Stimulated activated CD8-positive, alpha-beta memory T cell treated with anti-CD3 and anti-CD28 coated beads, Interleukin-15, amount 100 ng/mL, for 1 hour (primary cell): ENCODE data around the gene ZCCHC4.

Experiments
- DNase-seq: peaks from one replicate; pipeline ENCODE4 v3.0.0-alpha.2; 2020; ENCODE audit warnings: low read depth

Gene ZCCHC4

DNA sequence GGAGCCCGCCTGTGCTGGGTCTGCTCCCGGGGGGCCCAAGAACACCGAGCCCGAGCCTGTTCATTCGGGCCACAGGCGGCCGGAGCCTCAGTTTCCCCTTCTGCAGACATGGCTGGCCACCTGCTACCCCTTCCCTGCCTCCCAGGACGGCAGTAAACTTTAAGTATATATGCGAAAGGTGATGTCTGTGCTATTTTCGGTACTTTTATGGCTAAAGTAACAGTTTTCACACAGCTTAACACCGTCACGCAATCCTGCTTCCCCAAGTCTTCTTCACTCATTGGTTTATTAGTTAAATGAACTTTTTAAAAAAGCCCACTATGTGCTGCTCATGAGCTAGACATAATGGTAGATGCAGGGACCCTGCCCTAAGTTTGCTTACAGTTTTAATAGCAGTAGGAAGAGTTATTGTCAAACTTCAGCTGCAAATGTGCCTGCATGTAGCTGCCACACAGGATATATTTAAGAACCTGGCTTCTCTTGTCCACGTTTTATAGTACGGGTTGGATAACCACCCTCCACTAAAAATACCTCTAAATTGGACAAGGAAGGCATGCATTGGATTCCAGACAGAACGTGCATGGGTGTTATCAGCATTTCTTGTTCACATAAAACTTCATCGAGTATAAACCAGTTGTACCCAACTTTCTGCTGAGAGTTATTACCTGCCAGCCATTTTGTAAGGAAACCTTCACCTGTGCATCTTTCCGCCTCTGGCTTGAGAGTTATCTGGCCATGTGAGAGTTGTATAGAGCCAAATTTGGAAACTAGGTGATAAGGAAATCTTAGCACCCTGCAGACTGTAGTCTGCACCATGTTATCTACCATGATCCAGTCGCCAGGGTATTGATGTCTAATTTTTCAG lies 65.2 kb downstream of the ZCCHC4 start:
- DNase-seq, result no peak

- no peak for DNase-seq
Measured at GRCh38 chr4:25378437-25378743, 65.8 kb downstream of the ZCCHC4 start.

- no peak for DNase-seq
Measured at GRCh38 chr4:25379591-25379990, 67.0 kb downstream of the ZCCHC4 start.

GRCh38 chr4:25383647-25384046 lies 71.1 kb downstream of the ZCCHC4 start:
- no peak for DNase-seq

DNA sequence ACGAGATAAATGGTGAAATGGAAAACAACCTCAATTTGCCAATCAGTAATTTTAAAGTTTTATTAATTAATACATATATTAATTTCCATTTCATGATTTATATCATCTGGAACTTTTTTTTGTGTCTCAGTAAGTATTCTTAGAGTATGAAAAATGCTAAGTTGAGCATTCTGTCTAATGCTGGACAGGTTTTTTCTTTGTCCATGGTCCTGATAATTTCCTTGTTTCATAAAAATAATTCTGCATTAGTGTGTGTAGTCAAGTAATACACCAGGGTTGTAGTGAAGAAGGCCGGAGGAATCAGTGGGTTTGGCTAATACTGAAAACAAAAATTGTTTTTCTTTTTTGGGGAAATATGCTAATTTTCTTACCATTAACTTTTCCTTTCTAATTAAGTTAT lies 74.4 kb downstream of the ZCCHC4 start:
- DNase-seq, result no peak

DNA sequence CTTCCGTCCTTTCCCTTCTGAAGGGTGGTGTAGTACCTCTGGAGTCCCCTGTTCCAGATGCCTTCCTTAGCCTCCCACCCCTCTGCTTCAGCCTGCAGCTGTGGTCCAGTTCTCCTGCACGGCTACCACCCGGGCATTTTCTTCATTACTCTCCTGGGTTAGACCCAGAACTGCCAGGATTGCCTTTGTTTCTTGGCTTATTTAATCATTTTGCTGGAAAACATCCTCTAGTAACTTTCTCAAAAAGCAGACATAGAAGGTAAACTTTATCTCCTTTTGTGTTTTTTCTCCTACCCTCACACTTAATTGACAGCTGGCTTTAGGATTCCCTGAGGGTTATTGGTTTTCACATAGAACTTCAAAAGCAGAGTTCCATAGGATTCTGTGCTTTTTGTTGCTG lies 84.7 kb downstream of the ZCCHC4 start:
- no peak for DNase-seq

- DNase-seq, result no peak
Measured at GRCh38 chr4:25399510-25399909, 86.9 kb downstream of the ZCCHC4 start.

DNA sequence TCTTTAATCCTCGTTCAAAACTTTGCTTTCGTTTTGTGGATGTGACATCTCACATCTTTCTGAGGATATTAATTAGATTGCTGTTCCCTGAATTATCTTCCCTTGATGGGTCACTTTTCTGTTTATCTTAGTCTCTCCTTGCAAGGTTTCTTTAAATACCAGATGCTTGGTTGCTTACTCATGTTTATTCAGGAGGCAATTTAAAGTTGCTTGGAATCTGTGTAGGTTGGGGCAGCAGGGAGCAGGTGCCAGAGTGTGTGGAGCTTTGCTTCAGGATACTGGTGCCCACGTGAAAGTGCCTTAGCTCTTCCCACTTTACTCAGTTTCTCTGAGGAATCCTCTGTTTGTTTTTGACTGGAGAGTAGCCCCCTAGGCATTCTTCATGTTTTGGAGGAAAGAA lies 88.5 kb downstream of the ZCCHC4 start:
- no peak for DNase-seq

- DNase-seq, result no peak
Measured at GRCh38 chr4:25402521-25402920, 89.9 kb downstream of the ZCCHC4 start.

DNA sequence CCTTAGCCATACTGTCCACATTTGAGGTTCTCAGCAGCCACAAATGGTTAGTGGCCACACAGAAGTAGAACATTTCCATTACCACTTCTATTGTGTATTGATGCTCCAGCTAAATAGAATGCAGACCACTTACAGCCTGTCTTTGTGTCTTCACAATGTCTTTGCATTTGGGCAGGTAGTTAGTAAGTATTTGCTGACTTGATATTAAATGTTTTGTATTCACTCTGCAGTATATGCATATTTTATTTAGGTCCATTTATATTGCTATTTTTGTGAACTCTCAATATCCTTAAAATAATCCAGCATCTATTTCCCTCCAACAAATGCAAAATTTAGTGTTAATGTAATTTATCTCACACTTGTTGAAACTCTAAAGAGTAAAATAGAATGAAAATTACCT lies 91.1 kb downstream of the ZCCHC4 start:
- no peak for DNase-seq

DNA sequence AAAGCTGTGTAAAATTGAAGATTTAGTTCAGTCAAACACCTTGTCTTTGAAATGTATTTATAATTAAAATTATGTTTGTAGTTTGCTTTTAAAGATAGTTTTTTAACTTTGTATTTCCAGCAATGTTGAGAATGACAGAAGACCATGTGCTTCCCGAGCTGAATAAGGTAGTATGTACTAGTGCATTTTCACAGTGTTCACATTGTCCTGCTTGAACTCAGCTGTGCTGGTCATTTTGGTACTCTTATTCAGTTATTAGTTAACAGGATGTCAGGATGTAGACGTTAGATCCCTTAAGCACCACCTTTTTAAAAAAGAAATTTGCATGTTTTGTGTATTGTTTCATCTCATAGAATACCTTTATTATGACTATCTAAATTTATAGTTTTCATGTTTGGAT lies 92.9 kb downstream of the ZCCHC4 start:
- DNase-seq, result no peak

GRCh38 chr4:25406081-25406692 lies 93.6 kb downstream of the ZCCHC4 start:
- DNase-seq, result no peak

DNA sequence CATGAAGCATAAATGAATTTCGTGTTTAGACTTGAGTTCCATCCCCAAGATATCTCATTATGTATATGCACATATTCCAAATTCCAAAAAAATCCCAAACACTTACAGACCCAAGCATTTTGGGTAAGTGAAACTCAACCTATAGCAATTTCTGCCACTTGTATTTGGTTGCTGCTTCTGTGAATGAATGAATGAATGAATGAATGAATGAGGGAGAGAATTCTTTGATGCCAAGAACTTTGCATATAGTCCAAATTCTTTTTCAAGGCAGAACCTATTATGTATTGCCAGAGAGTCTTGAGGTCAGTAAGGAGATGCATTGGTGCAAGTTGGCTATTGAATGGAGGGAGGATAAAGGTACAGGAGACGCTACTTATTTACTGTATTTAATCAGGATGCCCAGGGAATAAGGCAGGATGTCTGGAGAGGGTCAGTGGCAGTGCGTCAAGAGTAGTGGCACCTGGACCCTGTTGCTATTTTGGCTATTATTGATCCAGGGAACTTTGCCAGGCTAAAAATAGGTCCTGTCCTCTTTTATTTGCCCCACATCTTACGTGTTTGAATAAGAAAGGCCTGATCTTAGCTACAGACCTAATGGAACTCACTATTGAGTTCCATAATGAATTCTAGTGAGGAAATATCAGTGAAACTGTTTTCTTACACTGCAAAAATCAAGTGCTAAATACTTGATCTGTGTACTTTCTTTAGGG lies 98.4 kb downstream of the ZCCHC4 start:
- DNase-seq, result no peak

GRCh38 chr4:25413261-25413660 lies 100.7 kb downstream of the ZCCHC4 start:
- DNase-seq, result no peak

- no peak for DNase-seq
Measured at GRCh38 chr4:25417014-25417413, 104.4 kb downstream of the ZCCHC4 start.
